A549 (cell line): Measurements from ENCODE around the gene TMEM207. TPM values are rescaled to one million over a fixed set of nuclear protein-coding genes. Genes with fewer than 3 reads are reported as not detected.

Experiments
- ATAC-seq, 2 experiments: fragments of 200-7000 bp in 1 of 2; fragments of >200 bp in 1 of 2; cut with Nextera tagmentation in 1 of 2; cut with Tn5 transposase in 1 of 2; 3 replicates each; pipeline versions ENCODE4 v1.8.0 to v1.9.1; 2018 to 2020; ENCODE audit warnings: mild to moderate bottlenecking in 1 of 2, moderate library complexity in 1 of 2
- CTCF ChIA-PET: fragments of 300-600 bp; sonication (Branson Sonifier 250); formaldehyde crosslinking; extraction: SDS; loops from one replicate; lab custom pipeline; 2021; ENCODE audit warnings: antibody characterized with exemption, inconsistent platforms; lab: Yijun Ruan, JAX
- POLR2A ChIA-PET: fragments of 350-600 bp; formaldehyde crosslinking; extraction: SDS; loops from one replicate; lab custom pipeline; 2021; ENCODE audit warnings: antibody characterized with exemption, inconsistent platforms; lab: Yijun Ruan, JAX
- DNase-seq, 2 experiments: peaks; one replicate each; pipeline versions ENCODE4 v3.0.0 to v3.0.0-alpha.2; 2011 to 2016; ENCODE audit warnings: low read depth in 1 of 2, low spot score in 1 of 2
- FAIRE-seq: peaks from 2 replicates; lab custom pipeline; 2011; peaks lifted over from hg19 to GRCh38; lab: Jason Lieb, UNC
- H3K27ac ChIP-seq, 2 experiments: fragments of >200 bp; sonication (Bioruptor Twin); formaldehyde crosslinking; 3 replicates each; pipeline ENCODE4 v1.5.1; 2016 to 2017
- H3K4me1 ChIP-seq: fragments of >200 bp; sonication (Bioruptor Twin); formaldehyde crosslinking; 3 replicates; pipeline ENCODE4 v1.6.1; 2016
- H3K4me2 ChIP-seq: fragments of >200 bp; sonication (Bioruptor Twin); formaldehyde crosslinking; 3 replicates; pipeline ENCODE4 v1.6.1; 2016
- H3K4me3 ChIP-seq: fragments of >200 bp; sonication (Bioruptor Twin); formaldehyde crosslinking; 3 replicates; pipeline ENCODE4 v1.5.1; 2016
- H3K9me3 ChIP-seq: fragments of >200 bp; sonication (Bioruptor Twin); formaldehyde crosslinking; 3 replicates; pipeline ENCODE4 v1.6.1; 2016
- CBX2 ChIP-seq: fragments of 200-600 bp; sonication (generic); IDR thresholded peaks from 2 replicates; pipeline ENCODE4 v1.6.1; 2016; ENCODE audit warnings: low read depth, mild to moderate bottlenecking, borderline replicate concordance
- CBX8 ChIP-seq: fragments of 200-600 bp; sonication (generic); IDR thresholded peaks from 2 replicates; pipeline ENCODE4 v1.6.1; 2016
- CHD2 ChIP-seq: fragments of 150-350 bp; IDR thresholded peaks from 2 replicates; pipeline ENCODE4 v1.6.1; 2014; ENCODE audit warnings: low read length; ENCODE audit not compliant: partially characterized antibody
- EHF ChIP-seq: fragments of 250-450 bp; sonication (Bioruptor Pico); IDR thresholded peaks from 2 replicates; pipeline ENCODE4 v1.5.0; 2020; ENCODE audit warnings: mild to moderate bottlenecking
- FOSL2 ChIP-seq, 2 experiments: fragments of 450-650 bp in 1 of 2; fragments of >200 bp in 1 of 2; sonication (Bioruptor Twin) in 1 of 2; formaldehyde crosslinking; IDR thresholded peaks; 2 replicates each; pipeline versions ENCODE4 v1.5.0 to v1.6.1; 2016 to 2020; ENCODE audit warnings: mild to moderate bottlenecking in 1 of 2, moderate library complexity in 1 of 2
- GATA3 ChIP-seq: IDR thresholded peaks from 2 replicates; pipeline ENCODE4 v1.6.1; 2012; ENCODE audit warnings: borderline replicate concordance
- HOXA7 ChIP-seq: fragments of 250-450 bp; sonication (Bioruptor Pico); IDR thresholded peaks from 2 replicates; pipeline ENCODE4 v1.5.0; 2020; ENCODE audit warnings: mild to moderate bottlenecking, moderate library complexity
- HOXB5 ChIP-seq: fragments of 250-450 bp; sonication (Bioruptor Pico); IDR thresholded peaks from 2 replicates; pipeline ENCODE4 v1.5.0; 2020; ENCODE audit warnings: mild to moderate bottlenecking, moderate library complexity
- JUN ChIP-seq, 2 experiments: fragments of >200 bp; sonication (Bioruptor Twin); formaldehyde crosslinking; IDR thresholded peaks; 2 replicates in 1 of 2; 3 replicates in 1 of 2; pipeline ENCODE4 v1.6.1; 2016 to 2017
- KDM1A ChIP-seq: fragments of 200-600 bp; sonication (generic); IDR thresholded peaks from 2 replicates; pipeline ENCODE4 v1.6.1; 2016; ENCODE audit warnings: low read depth, mild to moderate bottlenecking
- PHF8 ChIP-seq: fragments of 200-600 bp; sonication (generic); IDR thresholded peaks from 2 replicates; pipeline ENCODE4 v1.6.1; 2016; ENCODE audit warnings: low read depth, mild to moderate bottlenecking, antibody characterized with exemption, moderate library complexity, borderline replicate concordance
- POLR2AphosphoS2 ChIP-seq: conservative IDR thresholded peaks from 2 replicates; pipeline ENCODE4 v1.6.1; 2012; ENCODE audit warnings: low read length, improper control_type of control experiment, inconsistent platforms
- RAD21 ChIP-seq, 2 experiments: fragments of >200 bp in 1 of 2; sonication (Bioruptor Twin) in 1 of 2; formaldehyde crosslinking in 1 of 2; IDR thresholded peaks in 1 of 2; conservative IDR thresholded peaks in 1 of 2; 2 replicates in 1 of 2; 3 replicates in 1 of 2; pipeline ENCODE4 v1.6.1; 2012 to 2018; ENCODE audit warnings: inconsistent platforms in 1 of 2
- RARB ChIP-seq: fragments of 250-450 bp; sonication (Bioruptor Pico); IDR thresholded peaks from 2 replicates; pipeline ENCODE4 v1.8.0; 2021; ENCODE audit warnings: mild to moderate bottlenecking, moderate library complexity
- RCOR1 ChIP-seq: fragments of 150-350 bp; IDR thresholded peaks from 2 replicates; pipeline ENCODE4 v1.6.1; 2014; ENCODE audit warnings: antibody characterized with exemption, low read length, low read depth
- RNF2 ChIP-seq: fragments of 200-600 bp; sonication (generic); IDR thresholded peaks from 2 replicates; pipeline ENCODE4 v1.6.1; 2016; ENCODE audit warnings: low read depth, mild to moderate bottlenecking, antibody characterized with exemption, moderate library complexity, borderline replicate concordance
- SMC3 ChIP-seq: fragments of >200 bp; sonication (Bioruptor Twin); formaldehyde crosslinking; IDR thresholded peaks from 3 replicates; pipeline ENCODE4 v1.6.1; 2018; ENCODE audit warnings: inconsistent platforms
- WGBS: methylation state at CpG from one replicate; pipeline ENCODE4 v1.1.6; 2017; ENCODE audit errors: missing lambda C conversion rate; 5-methylcytosine and 5-hydroxymethylcytosine counted together
- polyA plus RNA-seq, 4 experiments: library from polyadenylated mRNA; depleted of rRNA in 3 of 4; stranded (reverse); fragments of >200 nt; fragmentation: RNase III in 1 of 4; extraction: RNeasy Plus Mini Kit Qiagen cat#74134 plus additional on column Dnase treatment in 1 of 4; gene quantifications; 2 replicates in 3 of 4; 3 replicates in 1 of 4; pipeline ENCODE4 v1.2.3, GENCODE V29; 2011 to 2017
- TF ChIP-seq, protein P1 (sequence below): fragments of 150-350 bp; IDR thresholded peaks from 2 replicates; pipeline ENCODE4 v1.6.1; 2014; ENCODE audit warnings: low read depth, mild to moderate bottlenecking, low read length
- TF ChIP-seq, protein P2 (sequence below): fragments of >200 bp; sonication (Bioruptor Twin); formaldehyde crosslinking; IDR thresholded peaks from 3 replicates; pipeline ENCODE4 v1.5.1; 2016
- TF ChIP-seq, protein P3 (sequence below): IDR thresholded peaks from 2 replicates; pipeline ENCODE4 v1.6.1; 2012; ENCODE audit warnings: low read depth, borderline replicate concordance
- TF ChIP-seq, protein P4 (sequence below): IDR thresholded peaks from 2 replicates; pipeline ENCODE4 v1.6.1; 2012
- TF ChIP-seq, protein P5 (sequence below): fragments of 250-450 bp; sonication (Bioruptor Pico); IDR thresholded peaks from 2 replicates; pipeline ENCODE4 v1.5.0; 2020; ENCODE audit warnings: low read depth, mild to moderate bottlenecking, moderate library complexity
- TF ChIP-seq, protein P6 (sequence below): fragments of 450-650 bp; IDR thresholded peaks from 2 replicates; pipeline ENCODE4 v1.6.1; 2014; ENCODE audit warnings: antibody characterized with exemption

Gene TMEM207
- polyA plus RNA-seq, 2 of the 4 experiments (the other 2 are of a cell fraction): not detected

DNA sequence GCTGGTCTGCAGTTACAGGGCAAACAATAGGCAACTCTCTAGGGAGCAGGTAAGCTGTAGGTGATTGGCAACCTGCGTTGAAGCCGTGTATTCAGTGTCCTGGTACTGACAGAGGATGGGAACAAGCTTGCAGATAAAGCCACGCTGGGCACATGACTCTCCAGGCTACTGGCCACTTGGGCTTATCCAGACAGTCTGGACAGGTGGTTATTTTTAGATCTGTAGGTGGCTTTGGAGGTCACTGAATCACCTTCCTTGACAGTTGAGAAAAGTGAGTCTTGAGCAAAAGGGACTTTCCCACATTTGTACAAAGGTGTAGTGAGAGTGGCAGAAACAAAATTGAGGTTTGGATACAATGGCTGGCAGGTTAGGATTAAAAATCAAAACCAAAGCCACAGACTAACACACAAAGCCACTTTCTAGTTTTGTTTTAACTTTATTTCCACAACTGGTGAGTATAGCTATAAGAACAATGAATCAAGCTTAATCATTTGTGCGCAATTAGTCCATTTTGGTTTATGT is 41.9 kb upstream of the TMEM207 start (continued):
- no peak for TF ChIP-seq RAD21 (conservative IDR thresholded peaks at IDR 0.05 in 1 of 2, IDR thresholded peaks at IDR 0.05 in 1 of 2)
- no peak for TF ChIP-seq GATA3

DNA sequence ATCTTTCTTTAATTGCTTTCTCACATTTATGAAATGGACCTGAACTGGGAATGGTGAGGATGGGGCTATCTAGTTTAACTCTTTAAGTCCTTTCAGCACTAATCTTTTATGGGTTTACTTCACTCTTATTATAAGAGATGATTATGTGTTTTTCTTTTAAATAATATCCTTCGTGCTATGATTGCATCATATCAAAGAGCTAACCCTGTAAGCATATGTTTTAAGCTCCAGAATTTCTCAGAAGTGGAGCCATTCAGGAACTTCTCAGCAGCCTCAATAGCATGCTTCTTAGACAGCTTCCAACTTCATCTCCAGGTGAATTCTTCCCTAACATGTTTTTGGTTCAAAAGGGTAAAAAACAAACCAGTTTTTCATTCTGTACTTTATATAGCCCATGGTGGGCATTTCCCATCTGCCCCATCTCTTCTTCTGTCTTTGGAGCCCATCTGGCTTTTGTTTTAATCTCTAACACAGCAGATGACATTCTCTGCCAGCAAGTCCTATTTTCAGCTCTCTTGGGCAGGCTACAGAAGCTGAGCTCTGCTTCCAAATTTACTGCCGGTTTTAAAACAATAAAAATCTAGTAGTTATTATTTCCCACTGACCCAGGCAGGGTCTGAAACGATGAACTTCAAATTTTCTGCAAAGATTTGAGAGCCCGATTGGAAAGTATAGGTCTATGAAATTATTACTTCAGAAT is 37.4 kb upstream of the TMEM207 start:
- no peaks in the 10 kb centered on the region for H3K9me3 ChIP-seq
- POLR2A ChIA-PET: no interaction called here
- DNase-seq (no peak), FAIRE-seq (no peak), ATAC-seq (no peak)
- no peaks in the 10 kb centered on the region for H3K4me1 ChIP-seq
- H3K4me2 ChIP-seq: no peak overlapping the region
- H3K27ac ChIP-seq: no peak overlapping the region
- CTCF ChIA-PET: interaction anchor here (0.8 kb wide), 1 partner anchor 12 kb away, joined by 3 read pairs; no protein-coding TSS in a partner anchor
- H3K4me3 ChIP-seq: no peak overlapping the region
- WGBS: 68% methylated on average over 4 of the region's 4 CpGs
- TF ChIP-seq, protein P1, sequence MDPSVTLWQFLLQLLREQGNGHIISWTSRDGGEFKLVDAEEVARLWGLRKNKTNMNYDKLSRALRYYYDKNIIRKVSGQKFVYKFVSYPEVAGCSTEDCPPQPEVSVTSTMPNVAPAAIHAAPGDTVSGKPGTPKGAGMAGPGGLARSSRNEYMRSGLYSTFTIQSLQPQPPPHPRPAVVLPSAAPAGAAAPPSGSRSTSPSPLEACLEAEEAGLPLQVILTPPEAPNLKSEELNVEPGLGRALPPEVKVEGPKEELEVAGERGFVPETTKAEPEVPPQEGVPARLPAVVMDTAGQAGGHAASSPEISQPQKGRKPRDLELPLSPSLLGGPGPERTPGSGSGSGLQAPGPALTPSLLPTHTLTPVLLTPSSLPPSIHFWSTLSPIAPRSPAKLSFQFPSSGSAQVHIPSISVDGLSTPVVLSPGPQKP: no peak
- TF ChIP-seq JUN (IDR thresholded peaks at IDR 0.05) (no peak), KDM1A (no peak), RARB (CRISPR knock-in tag) (no peak), SMC3 (no peak), RCOR1 (no peak)
- TF ChIP-seq, protein P2, sequence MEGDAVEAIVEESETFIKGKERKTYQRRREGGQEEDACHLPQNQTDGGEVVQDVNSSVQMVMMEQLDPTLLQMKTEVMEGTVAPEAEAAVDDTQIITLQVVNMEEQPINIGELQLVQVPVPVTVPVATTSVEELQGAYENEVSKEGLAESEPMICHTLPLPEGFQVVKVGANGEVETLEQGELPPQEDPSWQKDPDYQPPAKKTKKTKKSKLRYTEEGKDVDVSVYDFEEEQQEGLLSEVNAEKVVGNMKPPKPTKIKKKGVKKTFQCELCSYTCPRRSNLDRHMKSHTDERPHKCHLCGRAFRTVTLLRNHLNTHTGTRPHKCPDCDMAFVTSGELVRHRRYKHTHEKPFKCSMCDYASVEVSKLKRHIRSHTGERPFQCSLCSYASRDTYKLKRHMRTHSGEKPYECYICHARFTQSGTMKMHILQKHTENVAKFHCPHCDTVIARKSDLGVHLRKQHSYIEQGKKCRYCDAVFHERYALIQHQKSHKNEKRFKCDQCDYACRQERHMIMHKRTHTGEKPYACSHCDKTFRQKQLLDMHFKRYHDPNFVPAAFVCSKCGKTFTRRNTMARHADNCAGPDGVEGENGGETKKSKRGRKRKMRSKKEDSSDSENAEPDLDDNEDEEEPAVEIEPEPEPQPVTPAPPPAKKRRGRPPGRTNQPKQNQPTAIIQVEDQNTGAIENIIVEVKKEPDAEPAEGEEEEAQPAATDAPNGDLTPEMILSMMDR: no peak

DNA sequence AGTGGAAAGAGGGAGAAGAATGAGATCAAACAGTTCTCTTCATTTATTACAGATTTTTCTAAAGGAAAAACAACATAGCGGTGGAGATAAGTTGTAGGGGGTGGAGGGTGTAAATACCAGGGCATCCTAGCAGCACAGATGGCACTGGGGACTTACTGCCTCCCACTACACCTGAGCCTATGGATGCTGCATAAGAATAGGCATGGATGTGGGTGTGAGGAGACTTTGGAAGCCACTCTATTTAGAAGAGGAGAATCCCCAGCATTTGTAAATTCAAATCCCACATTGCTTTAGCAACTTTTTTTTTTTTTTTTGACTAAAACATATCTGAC is 36.8 kb upstream of the TMEM207 start:
- ATAC-seq (no peak), DNase-seq (no peak), FAIRE-seq (no peak)
- TF ChIP-seq KDM1A (no peak), HOXA7 (CRISPR knock-in tag) (no peak), CBX8 (no peak), RNF2 (no peak), PHF8 (no peak), CHD2 (no peak), FOSL2 (IDR thresholded peaks at IDR 0.05) (no peak), FOSL2 (CRISPR knock-in tag; IDR thresholded peaks at IDR 0.05) (no peak), CBX2 (no peak), HOXB5 (no peak), EHF (CRISPR knock-in tag) (no peak), POLR2AphosphoS2 (no peak)
- TF ChIP-seq, protein P3, sequence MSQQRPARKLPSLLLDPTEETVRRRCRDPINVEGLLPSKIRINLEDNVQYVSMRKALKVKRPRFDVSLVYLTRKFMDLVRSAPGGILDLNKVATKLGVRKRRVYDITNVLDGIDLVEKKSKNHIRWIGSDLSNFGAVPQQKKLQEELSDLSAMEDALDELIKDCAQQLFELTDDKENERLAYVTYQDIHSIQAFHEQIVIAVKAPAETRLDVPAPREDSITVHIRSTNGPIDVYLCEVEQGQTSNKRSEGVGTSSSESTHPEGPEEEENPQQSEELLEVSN: no peak
- TF ChIP-seq, protein P4, sequence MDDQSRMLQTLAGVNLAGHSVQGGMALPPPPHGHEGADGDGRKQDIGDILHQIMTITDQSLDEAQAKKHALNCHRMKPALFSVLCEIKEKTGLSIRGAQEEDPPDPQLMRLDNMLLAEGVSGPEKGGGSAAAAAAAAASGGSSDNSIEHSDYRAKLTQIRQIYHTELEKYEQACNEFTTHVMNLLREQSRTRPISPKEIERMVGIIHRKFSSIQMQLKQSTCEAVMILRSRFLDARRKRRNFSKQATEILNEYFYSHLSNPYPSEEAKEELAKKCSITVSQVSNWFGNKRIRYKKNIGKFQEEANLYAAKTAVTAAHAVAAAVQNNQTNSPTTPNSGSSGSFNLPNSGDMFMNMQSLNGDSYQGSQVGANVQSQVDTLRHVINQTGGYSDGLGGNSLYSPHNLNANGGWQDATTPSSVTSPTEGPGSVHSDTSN: no peak
- TF ChIP-seq, protein P5, sequence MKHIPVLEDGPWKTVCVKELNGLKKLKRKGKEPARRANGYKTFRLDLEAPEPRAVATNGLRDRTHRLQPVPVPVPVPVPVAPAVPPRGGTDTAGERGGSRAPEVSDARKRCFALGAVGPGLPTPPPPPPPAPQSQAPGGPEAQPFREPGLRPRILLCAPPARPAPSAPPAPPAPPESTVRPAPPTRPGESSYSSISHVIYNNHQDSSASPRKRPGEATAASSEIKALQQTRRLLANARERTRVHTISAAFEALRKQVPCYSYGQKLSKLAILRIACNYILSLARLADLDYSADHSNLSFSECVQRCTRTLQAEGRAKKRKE (CRISPR knock-in tag): no peak
- TF ChIP-seq, protein P6, sequence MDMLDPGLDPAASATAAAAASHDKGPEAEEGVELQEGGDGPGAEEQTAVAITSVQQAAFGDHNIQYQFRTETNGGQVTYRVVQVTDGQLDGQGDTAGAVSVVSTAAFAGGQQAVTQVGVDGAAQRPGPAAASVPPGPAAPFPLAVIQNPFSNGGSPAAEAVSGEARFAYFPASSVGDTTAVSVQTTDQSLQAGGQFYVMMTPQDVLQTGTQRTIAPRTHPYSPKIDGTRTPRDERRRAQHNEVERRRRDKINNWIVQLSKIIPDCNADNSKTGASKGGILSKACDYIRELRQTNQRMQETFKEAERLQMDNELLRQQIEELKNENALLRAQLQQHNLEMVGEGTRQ: no peak
- TF ChIP-seq, protein P1: no peak
- Histone ChIP-seq H3K4me3 (no peak overlapping the region), H3K4me2 (no peak overlapping the region), H3K27ac (no peak overlapping the region), H3K4me1 (no peaks in the 10 kb centered on the region), H3K9me3 (no peaks in the 10 kb centered on the region)
- CTCF ChIA-PET: no interaction called here
- POLR2A ChIA-PET: no interaction called here
- WGBS: 38% methylated on average over 1 of the region's 1 CpG
